NB4 (cell line): ENCODE results near the gene NKX2-4.

ENCODE experiments used
- DNase-seq: peaks from one replicate; pipeline ENCODE4 v3.0.0; 2010; ENCODE audit warnings: low read depth
- H3K4me3 ChIP-seq: one replicate; pipeline ENCODE4 v1.5.1; 2011; ENCODE audit warnings: mild to moderate bottlenecking, low read depth, low read length, moderate library complexity
- CTCF ChIP-seq: IDR thresholded peaks from one replicate; pipeline ENCODE4 v1.5.1; 2012; ENCODE audit warnings: low read depth, low read length
- MAX ChIP-seq: IDR thresholded peaks from 2 replicates; pipeline ENCODE4 v1.6.1; 2011; ENCODE audit warnings: low read depth, low read length
- MYC ChIP-seq: IDR thresholded peaks from 2 replicates; pipeline ENCODE4 v1.6.1; 2011; ENCODE audit warnings: low read depth, low read length
- POLR2A ChIP-seq: IDR thresholded peaks from 2 replicates; pipeline ENCODE4 v1.6.1; 2011; ENCODE audit warnings: mild to moderate bottlenecking; ENCODE audit not compliant: insufficient read length; ENCODE audit errors: extremely low read depth

NKX2-4 gene

GRCh38 chr20:21389368-21389767, 8.0 kb downstream of the NKX2-4 start:
- no peak for DNase-seq
- TF ChIP-seq CTCF (no peak), MAX (no peak)
- no peak overlapping the region for H3K4me3 ChIP-seq

GRCh38 chr20:21388566-21388965, 8.8 kb downstream of the NKX2-4 start:
- no peak overlapping the region for H3K4me3 ChIP-seq
- TF ChIP-seq MAX = no peak
- TF ChIP-seq CTCF = no peak
- no peak for TF ChIP-seq MYC
- TF ChIP-seq POLR2A = no peak
- DNase-seq = no peak

GRCh38 chr20:21387528-21387927, 9.8 kb downstream of the NKX2-4 start:
- no peak for TF ChIP-seq MYC
- TF ChIP-seq POLR2A = no peak
- no peak for TF ChIP-seq MAX
- no peak for TF ChIP-seq CTCF
- H3K4me3 ChIP-seq = no peak overlapping the region
- DNase-seq = no peak

DNA sequence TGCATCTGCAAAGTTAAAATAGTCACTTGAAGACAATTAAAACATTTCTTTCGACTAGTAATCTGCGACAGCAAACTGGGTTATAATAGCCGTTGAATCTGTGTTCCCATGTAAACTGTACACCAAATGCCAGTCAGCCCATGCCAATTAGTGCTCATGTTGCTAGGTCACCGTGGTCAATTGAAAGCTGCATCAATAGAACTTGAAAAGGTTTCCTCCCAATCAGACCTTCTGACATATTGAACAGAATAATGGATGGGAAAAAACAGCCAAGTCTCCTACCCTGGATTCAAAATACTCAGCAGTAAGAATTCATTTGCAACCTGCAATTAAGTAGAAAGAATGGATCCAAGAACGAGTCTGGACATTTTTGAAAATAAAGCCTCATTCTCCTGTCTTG, 11.2 kb downstream of the NKX2-4 start:
- DNase-seq = no peak

DNA sequence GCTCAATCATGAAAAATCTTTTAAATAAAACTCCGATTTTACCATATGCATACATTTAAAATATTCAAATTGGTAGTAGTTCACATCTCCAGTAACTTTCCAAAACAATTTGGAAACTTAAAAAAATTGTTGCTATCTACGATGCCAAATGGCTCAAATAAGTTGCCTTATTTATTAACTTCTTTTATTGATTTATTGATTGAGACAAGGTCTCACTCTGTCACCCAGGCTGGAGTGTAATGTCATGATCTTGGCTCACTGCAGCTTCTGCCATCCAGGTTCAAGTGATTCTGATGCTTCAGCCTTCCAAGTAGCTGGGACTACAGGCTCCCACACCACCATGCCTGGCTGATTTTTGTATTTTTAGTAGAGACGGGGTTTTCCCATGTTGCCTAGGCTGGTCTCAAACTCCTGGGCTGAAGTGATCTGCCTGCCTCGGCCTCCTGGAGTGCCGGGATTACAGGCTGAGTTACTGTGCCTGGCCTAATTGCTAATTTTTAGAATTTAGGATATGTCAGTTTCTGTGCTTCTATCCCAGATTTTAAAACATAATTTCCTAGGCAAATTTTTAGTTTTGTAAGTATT, 12.9 kb downstream of the NKX2-4 start:
- TF ChIP-seq CTCF (no peak), MYC (no peak), MAX (no peak), POLR2A (no peak)
- no peak for DNase-seq
- H3K4me3 ChIP-seq = no peak overlapping the region

More for the DNA sequence above, 11.2 kb downstream of the NKX2-4 start:
- no peak overlapping the region for H3K4me3 ChIP-seq
- no peak for TF ChIP-seq CTCF
- no peak for TF ChIP-seq MAX
- TF ChIP-seq POLR2A = no peak
- TF ChIP-seq MYC = no peak

GRCh38 chr20:21381619-21382018, 15.7 kb downstream of the NKX2-4 start:
- TF ChIP-seq CTCF = no peak
- TF ChIP-seq POLR2A = no peak
- no peak for TF ChIP-seq MAX
- no peak for TF ChIP-seq MYC
- DNase-seq = no peak
- no peak overlapping the region for H3K4me3 ChIP-seq
